ENCODE results near the gene TALDO1.

DNA sequence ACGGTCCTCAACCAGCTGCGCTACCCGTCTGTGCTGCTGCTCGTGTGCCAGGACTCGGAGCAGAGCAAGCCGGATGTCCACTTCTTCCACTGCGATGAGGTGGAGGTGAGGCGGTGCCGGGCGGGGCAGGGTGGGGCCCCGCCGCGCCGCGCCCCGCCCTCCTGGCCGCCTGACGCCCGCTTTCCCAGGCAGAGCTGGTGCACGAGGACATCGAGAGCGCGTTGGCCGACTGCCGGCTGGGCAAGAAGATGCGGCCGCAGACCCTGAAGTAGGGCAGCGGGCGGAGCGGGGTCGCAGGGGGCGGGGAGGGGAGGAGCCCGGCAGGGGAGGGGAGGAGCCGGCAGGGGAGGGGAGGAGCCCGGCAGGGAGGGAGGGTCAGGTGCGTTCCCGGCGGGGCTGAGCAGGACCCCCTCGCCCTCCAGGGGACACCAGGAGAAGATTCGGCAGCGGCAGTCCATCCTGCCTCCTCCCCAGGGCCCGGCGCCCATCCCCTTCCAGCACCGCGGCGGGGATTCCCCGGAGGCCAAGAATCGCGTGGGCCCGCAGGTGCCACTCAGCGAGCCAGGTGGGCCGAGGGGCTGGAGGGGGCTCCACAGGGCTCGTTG, 26.5 kb upstream of the TALDO1 start:
- TF ChIP-seq, protein P1, sequence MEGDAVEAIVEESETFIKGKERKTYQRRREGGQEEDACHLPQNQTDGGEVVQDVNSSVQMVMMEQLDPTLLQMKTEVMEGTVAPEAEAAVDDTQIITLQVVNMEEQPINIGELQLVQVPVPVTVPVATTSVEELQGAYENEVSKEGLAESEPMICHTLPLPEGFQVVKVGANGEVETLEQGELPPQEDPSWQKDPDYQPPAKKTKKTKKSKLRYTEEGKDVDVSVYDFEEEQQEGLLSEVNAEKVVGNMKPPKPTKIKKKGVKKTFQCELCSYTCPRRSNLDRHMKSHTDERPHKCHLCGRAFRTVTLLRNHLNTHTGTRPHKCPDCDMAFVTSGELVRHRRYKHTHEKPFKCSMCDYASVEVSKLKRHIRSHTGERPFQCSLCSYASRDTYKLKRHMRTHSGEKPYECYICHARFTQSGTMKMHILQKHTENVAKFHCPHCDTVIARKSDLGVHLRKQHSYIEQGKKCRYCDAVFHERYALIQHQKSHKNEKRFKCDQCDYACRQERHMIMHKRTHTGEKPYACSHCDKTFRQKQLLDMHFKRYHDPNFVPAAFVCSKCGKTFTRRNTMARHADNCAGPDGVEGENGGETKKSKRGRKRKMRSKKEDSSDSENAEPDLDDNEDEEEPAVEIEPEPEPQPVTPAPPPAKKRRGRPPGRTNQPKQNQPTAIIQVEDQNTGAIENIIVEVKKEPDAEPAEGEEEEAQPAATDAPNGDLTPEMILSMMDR (IDR thresholded peaks at IDR 0.05) = no peak
- TF ChIP-seq GABPB1 (CRISPR knock-in tag; IDR thresholded peaks at IDR 0.05) = no peak
- no peak for TF ChIP-seq ZNF263 (CRISPR knock-in tag; IDR thresholded peaks at IDR 0.05; ENCODE audit: low read depth)

Data from WTC11 (cell line).